ENCODE results near the gene GXYLT2.

The GXYLT2 gene

DNA sequence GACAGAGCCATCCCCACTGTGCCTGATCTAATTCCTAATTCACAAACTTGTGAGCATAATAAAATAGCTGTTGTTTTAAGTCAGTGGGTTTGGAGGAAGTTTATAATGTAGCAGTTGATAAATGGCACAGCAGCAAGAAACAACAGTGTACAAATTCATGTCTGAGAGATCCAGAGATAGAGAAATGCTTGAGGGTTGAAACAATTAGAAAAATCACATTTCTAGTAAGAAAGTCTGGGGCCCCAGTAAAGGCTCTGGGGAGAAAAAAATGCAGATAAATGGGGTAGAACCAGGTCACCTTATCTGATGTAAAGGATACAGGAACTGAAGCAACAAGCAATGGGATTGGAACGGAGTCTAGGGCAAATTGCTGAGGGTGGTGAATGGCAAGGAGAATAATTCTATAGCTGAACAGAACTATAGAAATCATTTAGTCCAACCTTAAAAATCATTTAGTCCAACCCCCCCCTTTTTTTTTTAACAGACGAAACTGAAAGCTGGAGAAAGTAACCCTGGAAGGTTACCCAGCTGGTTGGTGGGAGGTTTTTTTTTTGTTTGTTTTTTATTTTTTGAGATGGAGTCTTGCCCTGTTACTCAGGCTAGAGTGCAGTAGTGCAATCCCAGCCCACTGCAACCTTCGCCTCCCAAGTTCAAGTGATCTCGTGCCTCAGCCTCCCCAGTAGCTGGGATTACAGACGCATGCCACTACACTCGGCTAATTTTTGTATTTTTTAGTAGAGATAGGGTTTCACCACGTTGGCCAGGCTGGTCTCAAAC is 25.3 kb upstream of the GXYLT2 start:
- TF ChIP-seq POLR2A (IDR thresholded peaks at IDR 0.05; ENCODE audit: low read depth, low read length) (no peak), SPI1 (IDR thresholded peaks at IDR 0.05; ENCODE audit: low read depth, low read length) (no peak), POLR2AphosphoS5 (IDR thresholded peaks at IDR 0.05; ENCODE audit: low read depth, low read length) (no peak), TAF1 (IDR thresholded peaks at IDR 0.05; ENCODE audit: low read depth, low read length) (no peak), POU2F2 (IDR thresholded peaks at IDR 0.05; ENCODE audit: low read depth, low read length) (no peak), PAX5 (IDR thresholded peaks at IDR 0.05; ENCODE audit: insufficient read depth, low read length, severe bottlenecking) (no peak)
- FAIRE-seq, result no peak
- no peak for DNase-seq (ENCODE audit: insufficient read length, low spot score)

DNA sequence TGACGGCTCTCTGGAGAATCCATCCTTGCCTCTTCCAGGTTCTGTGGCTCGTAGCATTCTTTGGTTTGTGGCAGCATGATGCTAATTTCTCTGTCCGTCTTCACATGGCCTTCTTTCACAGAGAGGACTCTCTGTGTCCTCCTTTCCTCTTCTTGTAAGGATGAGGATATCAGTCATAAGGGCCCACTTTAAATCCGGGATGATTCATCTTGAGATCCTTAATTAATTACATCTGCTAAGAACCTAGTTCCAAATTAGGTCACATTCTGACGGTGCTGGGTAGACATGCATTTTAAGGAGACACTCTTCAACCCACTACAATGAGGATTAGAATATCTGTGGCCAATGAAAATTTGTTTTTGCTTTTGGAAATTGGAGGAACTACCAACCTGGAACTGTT is 15.7 kb upstream of the GXYLT2 start:
- TF ChIP-seq POU2F2 (IDR thresholded peaks at IDR 0.05; ENCODE audit: low read depth, low read length) (no peak), PAX5 (IDR thresholded peaks at IDR 0.05; ENCODE audit: insufficient read depth, low read length, severe bottlenecking) (no peak), TAF1 (IDR thresholded peaks at IDR 0.05; ENCODE audit: low read depth, low read length) (no peak), SPI1 (IDR thresholded peaks at IDR 0.05; ENCODE audit: low read depth, low read length) (no peak), POLR2AphosphoS5 (IDR thresholded peaks at IDR 0.05; ENCODE audit: low read depth, low read length) (no peak), POLR2A (IDR thresholded peaks at IDR 0.05; ENCODE audit: low read depth, low read length) (no peak)
- FAIRE-seq, result no peak
- DNase-seq (ENCODE audit: insufficient read length, low spot score), result no peak

DNA sequence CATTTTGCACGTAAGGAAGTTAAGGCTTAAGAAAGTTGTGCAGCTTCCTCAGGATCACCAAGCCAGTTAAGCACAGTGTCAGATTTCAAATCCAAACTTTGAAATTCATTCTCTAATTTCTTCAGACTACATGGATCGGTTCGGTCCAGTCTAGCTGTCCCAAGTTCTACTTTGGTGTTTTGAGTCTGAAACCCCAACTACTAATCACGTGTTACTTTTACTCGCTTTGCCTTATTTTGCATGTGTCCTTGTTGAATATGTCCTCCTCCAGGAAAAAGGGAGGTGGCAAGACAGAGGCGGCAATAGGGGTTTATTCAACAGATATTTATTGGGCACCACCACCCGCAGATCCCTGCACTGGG is 522 bp upstream of the GXYLT2 start:
- DNase-seq (ENCODE audit: insufficient read length, low spot score) (no peak), FAIRE-seq (no peak)
- TF ChIP-seq POLR2AphosphoS5 (IDR thresholded peaks at IDR 0.05; ENCODE audit: low read depth, low read length), result no peak
- TF ChIP-seq SPI1 (IDR thresholded peaks at IDR 0.05; ENCODE audit: low read depth, low read length), result no peak
- no peak for TF ChIP-seq PAX5 (IDR thresholded peaks at IDR 0.05; ENCODE audit: insufficient read depth, low read length, severe bottlenecking)

DNA sequence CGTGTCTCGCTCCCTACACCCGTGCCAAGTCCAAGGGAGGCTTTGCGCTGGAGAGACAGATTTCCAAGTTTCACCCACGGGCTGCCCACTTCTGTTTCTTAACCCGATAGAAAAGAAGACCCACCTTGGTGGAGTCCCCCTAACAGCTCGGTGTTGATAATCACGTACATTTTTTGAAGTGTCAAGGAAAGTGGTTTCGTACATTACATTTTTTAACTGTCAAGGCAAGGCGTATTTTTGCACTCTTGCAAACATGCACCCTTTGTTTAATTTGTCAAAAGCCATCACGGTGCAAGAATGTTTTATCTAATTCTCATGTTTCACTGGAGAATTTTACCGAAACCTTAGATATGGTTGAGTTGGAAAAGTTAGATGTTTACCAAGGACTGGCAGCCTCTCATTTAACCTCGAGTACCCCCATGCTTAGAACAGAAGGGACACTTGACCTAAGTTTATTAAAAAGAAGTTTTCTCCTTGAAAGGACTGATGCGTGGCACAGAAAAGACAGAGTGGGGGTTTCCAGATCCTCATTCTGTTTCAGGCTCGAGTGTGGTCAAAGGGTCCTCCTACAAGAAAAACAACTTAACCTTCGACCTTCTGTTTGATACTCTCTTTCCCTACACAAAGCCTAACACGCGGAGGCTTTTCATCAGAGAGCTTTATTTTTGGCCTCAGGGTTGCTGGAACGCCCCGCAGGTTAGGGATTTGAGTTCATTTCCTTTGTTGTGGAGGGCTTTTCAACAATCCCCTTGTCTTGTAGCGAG is 882 bp downstream of the GXYLT2 start:
- FAIRE-seq (no peak), DNase-seq (ENCODE audit: insufficient read length, low spot score) (no peak)
- no peak for TF ChIP-seq PAX5 (IDR thresholded peaks at IDR 0.05; ENCODE audit: insufficient read depth, low read length, severe bottlenecking)
- TF ChIP-seq TAF1 (IDR thresholded peaks at IDR 0.05; ENCODE audit: low read depth, low read length), result no peak
- TF ChIP-seq POLR2A (IDR thresholded peaks at IDR 0.05; ENCODE audit: low read depth, low read length), result no peak
- TF ChIP-seq POLR2AphosphoS5 (IDR thresholded peaks at IDR 0.05; ENCODE audit: low read depth, low read length), result no peak
- TF ChIP-seq SPI1 (IDR thresholded peaks at IDR 0.05; ENCODE audit: low read depth, low read length), result no peak
- no peak for TF ChIP-seq POU2F2 (IDR thresholded peaks at IDR 0.05; ENCODE audit: low read depth, low read length)

DNA sequence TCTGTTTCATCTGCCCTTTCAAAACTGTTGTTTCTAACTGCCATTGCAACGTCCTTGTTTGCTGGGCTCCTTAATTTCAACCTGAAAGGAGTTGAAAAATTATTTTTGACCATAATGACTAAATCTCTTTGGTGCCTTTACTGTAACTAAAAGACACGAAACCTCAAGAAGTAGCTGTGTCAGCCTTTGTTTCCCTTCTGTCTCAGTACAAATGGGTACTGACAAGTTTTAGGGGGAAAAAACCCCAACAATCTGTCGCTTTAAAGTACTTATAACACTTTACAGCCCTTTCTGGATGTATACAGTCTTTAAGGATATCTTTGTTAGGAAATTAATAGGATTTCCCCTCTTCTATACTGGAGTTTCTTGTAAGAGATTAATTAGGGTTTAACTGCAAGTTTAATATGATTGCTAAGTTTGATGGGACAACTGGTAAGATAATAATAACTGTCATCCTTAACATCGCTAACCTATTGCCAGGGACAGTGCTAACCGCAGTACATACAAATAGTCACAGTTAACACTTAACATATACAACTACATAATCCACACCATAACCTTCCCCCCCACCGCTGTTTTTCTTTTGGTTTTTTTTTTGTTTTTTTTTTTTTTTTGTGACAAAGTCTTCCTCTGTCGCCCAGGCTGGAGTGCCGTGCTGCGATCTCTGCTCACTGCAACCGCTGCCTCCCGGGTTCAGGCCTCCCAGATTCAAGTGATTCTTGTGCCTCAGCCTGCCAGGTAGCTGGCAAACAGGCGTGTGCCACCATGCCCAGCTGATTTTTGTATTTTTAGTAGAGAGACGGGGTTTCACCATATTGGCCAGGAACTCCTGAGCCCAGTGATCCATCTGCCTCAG is 1.7 kb downstream of the GXYLT2 start:
- FAIRE-seq (no peak), DNase-seq (ENCODE audit: insufficient read length, low spot score) (no peak)
- TF ChIP-seq POLR2AphosphoS5 (IDR thresholded peaks at IDR 0.05; ENCODE audit: low read depth, low read length), result no peak
- no peak for TF ChIP-seq PAX5 (IDR thresholded peaks at IDR 0.05; ENCODE audit: insufficient read depth, low read length, severe bottlenecking)
- no peak for TF ChIP-seq SPI1 (IDR thresholded peaks at IDR 0.05; ENCODE audit: low read depth, low read length)
- TF ChIP-seq POU2F2 (IDR thresholded peaks at IDR 0.05; ENCODE audit: low read depth, low read length), result no peak
- no peak for TF ChIP-seq TAF1 (IDR thresholded peaks at IDR 0.05; ENCODE audit: low read depth, low read length)
- TF ChIP-seq POLR2A (IDR thresholded peaks at IDR 0.05; ENCODE audit: low read depth, low read length), result no peak

DNA sequence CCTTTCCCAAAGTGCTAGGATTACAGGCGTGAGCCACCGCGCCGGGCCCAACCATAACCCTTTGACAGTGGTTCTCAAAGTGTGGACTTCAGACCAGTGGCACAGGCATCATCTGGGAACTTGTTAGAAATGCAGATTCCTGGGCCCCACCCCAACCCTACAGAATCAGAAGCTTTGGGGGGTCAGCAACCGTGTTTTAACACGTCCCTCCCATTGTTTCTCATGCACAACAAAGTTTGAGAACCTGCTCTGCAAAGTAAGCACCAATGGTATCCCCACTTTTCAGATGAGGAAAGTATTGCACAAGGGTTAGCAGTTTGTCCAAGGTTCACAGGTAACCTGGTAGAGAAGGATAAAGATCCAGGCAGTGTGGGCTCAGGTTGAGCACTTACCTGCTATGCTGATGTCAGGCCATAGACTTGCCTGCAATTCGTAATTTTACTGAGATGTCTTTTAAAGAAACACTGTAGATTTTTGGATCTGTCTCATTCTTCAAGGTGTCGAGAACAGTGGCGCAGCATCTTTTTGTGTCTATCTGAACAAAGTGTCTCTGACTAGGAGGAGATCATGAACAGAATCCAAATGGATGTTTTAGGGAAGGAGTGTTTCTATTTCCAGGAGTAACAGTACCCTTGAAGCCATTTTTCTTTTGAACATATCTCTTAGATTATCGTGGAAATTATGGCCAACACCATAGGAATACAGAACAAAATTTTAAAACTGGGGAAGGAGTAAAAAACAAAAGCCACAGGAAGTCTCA is 2.5 kb downstream of the GXYLT2 start:
- no peak for TF ChIP-seq TAF1 (IDR thresholded peaks at IDR 0.05; ENCODE audit: low read depth, low read length)
- no peak for TF ChIP-seq POU2F2 (IDR thresholded peaks at IDR 0.05; ENCODE audit: low read depth, low read length)
- TF ChIP-seq SPI1 (IDR thresholded peaks at IDR 0.05; ENCODE audit: low read depth, low read length), result no peak
- no peak for TF ChIP-seq PAX5 (IDR thresholded peaks at IDR 0.05; ENCODE audit: insufficient read depth, low read length, severe bottlenecking)
- TF ChIP-seq POLR2A (IDR thresholded peaks at IDR 0.05; ENCODE audit: low read depth, low read length), result no peak
- TF ChIP-seq POLR2AphosphoS5 (IDR thresholded peaks at IDR 0.05; ENCODE audit: low read depth, low read length), result no peak
- DNase-seq (ENCODE audit: insufficient read length, low spot score) (no peak), FAIRE-seq (no peak)

DNA sequence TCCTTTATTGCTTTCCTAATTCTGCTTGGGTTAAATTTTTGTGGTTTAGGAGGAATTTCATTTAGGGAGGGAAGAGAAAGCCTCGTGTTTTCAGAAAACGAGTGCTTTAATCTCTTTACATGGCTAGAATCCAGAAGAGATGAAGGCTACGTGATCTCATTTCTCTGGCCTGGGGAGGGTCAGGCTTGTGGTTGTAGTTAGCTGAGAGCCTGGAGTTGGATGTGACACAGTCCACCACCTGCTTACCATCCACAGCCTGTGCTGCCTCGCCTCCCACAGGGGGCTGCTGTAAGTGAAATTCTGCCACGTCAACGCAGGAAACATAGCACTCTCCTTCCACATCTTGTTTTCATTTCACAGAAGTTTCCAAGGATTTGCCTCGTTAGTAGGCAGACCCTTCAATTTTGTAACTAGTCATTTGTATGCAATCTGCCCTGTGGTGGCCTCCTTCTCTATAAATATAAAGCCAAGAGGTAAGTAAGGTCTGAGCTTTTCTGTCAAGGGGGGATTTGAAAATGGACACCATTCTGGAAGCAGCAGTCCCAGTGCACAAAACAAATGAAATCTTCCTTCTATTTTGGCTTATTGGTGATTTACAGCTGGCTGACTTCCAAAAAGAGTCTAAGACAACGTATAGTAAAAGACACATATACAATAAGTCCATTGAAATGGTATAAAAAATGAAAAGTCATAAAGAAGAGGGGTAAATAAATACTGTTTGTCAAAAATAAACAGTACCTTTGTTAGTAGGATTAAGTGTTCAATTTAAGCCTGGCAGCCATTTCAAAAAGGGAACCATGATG is 3.4 kb downstream of the GXYLT2 start:
- no peak for DNase-seq (ENCODE audit: insufficient read length, low spot score)
- no peak for TF ChIP-seq POLR2AphosphoS5 (IDR thresholded peaks at IDR 0.05; ENCODE audit: low read depth, low read length)
- TF ChIP-seq POU2F2 (IDR thresholded peaks at IDR 0.05; ENCODE audit: low read depth, low read length), result no peak
- TF ChIP-seq PAX5 (IDR thresholded peaks at IDR 0.05; ENCODE audit: insufficient read depth, low read length, severe bottlenecking), result no peak
- no peak for TF ChIP-seq SPI1 (IDR thresholded peaks at IDR 0.05; ENCODE audit: low read depth, low read length)
- no peak for TF ChIP-seq POLR2A (IDR thresholded peaks at IDR 0.05; ENCODE audit: low read depth, low read length)
- no peak for TF ChIP-seq TAF1 (IDR thresholded peaks at IDR 0.05; ENCODE audit: low read depth, low read length)
- FAIRE-seq, result no peak

Data from GM12891 (cell line).